Measurements from ENCODE around the gene NEAT1.

Gene NEAT1

DNA sequence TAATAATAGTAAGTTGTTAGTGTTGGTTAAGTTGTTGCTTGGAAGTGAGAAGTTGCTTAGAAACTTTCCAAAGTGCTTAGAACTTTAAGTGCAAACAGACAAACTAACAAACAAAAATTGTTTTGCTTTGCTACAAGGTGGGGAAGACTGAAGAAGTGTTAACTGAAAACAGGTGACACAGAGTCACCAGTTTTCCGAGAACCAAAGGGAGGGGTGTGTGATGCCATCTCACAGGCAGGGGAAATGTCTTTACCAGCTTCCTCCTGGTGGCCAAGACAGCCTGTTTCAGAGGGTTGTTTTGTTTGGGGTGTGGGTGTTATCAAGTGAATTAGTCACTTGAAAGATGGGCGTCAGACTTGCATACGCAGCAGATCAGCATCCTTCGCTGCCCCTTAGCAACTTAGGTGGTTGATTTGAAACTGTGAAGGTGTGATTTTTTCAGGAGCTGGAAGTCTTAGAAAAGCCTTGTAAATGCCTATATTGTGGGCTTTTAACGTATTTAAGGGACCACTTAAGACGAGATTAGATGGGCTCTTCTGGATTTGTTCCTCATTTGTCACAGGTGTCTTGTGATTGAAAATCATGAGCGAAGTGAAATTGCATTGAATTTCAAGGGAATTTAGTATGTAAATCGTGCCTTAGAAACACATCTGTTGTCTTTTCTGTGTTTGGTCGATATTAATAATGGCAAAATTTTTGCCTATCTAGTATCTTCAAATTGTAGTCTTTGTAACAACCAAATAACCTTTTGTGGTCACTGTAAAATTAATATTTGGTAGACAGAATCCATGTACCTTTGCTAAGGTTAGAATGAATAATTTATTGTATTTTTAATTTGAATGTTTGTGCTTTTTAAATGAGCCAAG lies 2.7 kb downstream of the NEAT1 start:
- no peak for DNase-seq

GRCh38 chr11:65425971-65426838 lies 3.6 kb downstream of the NEAT1 start:
- no peak for DNase-seq

GRCh38 chr11:65426839-65427690 lies 4.5 kb downstream of the NEAT1 start:
- DNase-seq, result no peak

- DNase-seq, result no peak
Measured at GRCh38 chr11:65427691-65428577, 5.3 kb downstream of the NEAT1 start.

- DNase-seq, result no peak
Measured at GRCh38 chr11:65428578-65429067, 6.0 kb downstream of the NEAT1 start.

DNA sequence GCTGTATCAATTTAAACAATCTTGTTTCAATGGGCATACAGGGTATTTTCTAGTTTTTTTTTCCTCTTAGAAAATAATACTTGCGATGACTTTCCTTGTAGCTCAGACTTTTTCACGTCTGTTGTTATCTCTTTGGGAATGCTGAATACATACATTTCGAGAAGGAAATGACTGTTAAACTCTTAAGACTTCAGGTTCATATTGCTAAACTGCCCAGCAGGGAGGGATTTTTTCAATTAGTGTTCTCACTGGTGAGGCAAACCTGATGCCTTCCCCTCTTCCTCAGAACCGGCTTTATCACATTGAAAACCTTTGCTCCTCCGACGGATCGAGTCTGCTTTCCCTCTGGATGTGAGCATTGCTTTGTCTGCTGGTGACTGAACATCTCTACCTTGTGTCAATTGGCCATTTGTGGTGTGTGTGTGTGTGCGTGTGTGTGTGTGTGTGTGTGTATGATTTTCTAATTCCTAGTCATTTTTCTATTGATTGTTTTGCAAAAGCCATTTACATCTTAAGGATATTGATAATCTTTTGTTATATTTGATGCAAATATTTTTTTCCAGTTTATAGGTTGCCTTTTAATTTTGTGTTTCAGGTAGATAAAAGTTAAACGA lies 6.6 kb downstream of the NEAT1 start:
- no peak for DNase-seq

- no peak for DNase-seq
Measured at GRCh38 chr11:65429724-65430405, 7.3 kb downstream of the NEAT1 start.

DNA sequence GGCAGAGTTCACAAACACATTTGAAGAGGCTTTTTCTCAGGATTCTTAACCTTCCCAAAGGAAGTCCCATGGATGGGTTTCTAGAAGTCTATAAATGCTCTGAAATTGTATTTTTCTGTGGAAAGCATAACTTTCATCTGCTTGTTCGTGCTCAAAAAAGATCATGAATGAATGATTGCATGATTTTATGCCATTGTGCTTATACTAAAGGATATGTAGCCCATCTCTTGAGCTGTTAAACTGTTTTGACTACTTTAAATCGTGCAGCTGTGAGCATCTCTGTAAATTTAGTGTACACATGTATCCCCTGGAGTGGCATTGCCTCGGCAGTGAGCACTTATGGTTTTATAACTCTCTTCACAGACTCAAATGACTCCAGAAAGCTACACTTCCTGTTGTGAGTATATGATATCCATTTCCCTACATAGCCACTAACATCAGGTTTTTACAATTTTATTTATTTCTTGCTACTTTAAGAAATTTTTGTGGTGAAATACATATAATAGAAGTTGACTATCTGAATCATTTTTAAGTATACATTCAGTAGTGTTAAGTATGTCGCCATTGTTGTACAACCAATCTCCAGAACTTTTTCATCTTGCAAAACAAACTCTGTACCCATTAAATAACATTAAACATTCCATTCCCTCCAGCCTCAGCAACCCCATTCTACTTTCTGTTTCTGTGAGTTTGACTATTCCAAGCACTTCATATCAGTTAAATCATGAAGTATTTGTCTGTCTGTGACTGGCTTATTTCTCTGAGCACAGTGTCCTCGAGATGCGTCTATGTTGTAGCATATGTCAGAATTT lies 8.0 kb downstream of the NEAT1 start:
- DNase-seq, result no peak

GRCh38 chr11:65431451-65432099 lies 9.0 kb downstream of the NEAT1 start:
- DNase-seq, result no peak

GRCh38 chr11:65432100-65432650 lies 9.6 kb downstream of the NEAT1 start:
- DNase-seq, result no peak

- no peak for DNase-seq
Measured at GRCh38 chr11:65432686-65433582, 10.3 kb downstream of the NEAT1 start.

DNA sequence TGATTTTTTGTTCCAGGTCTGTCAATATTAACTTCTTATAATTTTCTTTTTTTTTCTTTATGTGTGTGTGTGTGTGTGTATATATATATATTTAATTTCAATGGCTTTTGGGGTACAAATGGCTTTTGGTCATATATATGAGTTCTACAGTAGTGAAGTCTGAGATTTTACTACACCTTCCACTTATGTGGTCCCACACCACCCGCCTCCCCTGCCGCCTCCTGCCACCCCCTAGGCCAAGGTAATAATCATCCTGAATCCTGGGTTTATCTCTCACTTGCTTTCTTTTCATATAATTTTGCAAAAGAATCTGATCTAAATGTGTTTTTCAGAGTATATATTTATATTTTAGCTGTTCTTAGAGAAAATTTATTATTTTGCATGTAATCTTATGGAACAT lies 11.1 kb downstream of the NEAT1 start:
- DNase-seq, result no peak

- DNase-seq, result no peak
Measured at GRCh38 chr11:65434057-65434666, 11.6 kb downstream of the NEAT1 start.

DNA sequence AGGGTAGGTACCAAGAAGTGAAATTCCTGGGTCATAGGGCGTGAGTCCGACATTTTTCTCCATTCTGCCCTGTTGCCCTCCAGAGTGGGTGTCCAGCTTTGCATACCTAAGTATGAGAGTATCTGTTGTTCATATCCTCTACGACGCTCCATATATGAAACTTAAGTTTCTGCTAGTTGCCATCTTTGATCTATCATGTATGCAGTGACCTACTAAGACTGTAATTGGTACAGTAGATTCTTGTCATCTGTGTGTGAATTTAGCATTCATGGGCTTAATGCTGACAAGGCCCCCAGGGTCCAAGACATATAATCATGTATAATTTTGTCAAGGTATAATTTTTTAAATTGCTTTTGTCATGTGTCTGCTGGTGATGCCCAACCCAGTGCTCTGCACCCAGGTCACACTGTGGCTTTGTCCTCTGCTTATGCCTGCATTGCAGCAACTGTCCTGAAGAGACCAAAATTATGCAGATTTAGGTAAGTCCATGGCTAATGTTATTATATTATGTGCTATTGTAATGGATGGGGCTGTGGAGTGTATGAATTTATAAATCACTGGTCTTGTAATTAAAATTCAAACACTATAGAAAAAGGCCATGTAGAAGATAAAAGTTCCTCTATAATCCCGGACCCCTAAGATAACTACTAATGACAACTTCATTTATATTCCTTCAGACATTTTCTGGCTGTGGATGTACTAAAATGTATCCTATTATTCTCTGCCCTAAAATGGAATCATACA lies 12.2 kb downstream of the NEAT1 start:
- DNase-seq, result no peak

DNA sequence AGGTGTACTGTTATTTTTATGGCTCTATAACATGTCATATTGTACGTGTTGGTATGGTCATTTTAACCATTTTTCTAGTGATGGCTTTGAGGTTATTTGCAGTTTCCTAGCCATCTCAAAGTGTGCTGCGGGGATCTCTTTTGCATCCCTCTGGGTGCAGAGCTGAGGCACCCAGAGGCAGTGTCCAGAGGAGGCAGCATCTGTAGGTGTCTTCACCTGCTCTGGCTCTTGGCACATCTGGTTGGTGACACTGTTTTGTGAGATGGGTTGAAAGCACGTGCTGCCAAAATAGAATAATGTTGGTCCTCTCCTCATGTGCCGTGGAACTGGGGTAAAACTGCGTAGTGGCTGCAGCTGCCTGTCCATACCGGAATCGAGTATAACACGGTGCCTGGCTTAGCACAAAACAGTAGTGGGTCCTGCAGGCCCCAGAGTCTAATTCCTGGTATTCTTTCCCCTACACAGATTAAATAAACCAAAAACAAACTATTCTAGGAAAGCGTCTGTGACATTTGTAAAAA lies 12.9 kb downstream of the NEAT1 start:
- DNase-seq, result no peak

- no peak for DNase-seq
Measured at GRCh38 chr11:65435981-65436411, 13.4 kb downstream of the NEAT1 start.

Data from NCI-H1930 (cell line).